Measurements from ENCODE around the gene NDUFAF2. TPM values are rescaled to one million over a fixed set of nuclear protein-coding genes. Genes with fewer than 3 reads are reported as not detected.

Gene NDUFAF2
- total and polyA plus RNA-seq, 2 of the 8 experiments (the other 6 are each of a cell fraction or from before 2014, with no cell fraction given) = 10.7 to 46.5 TPM

- TF ChIP-seq ATF2 (IDR thresholded peaks at IDR 0.05; ENCODE audit: low read length) = no peak
- TF ChIP-seq PHF8 (conservative IDR thresholded peaks at IDR 0.05; ENCODE audit: low read depth, low read length) = no peak
Observed at GRCh38 chr5:61000887-61001286, 55.9 kb downstream of the NDUFAF2 start (continued).
